ES-I3 (cell line): ENCODE measurements around the gene LRTM2.

ENCODE experiments used
- H3K36me3 ChIP-seq: 2 replicates; pipeline ENCODE4 v1.6.1; 2013; ENCODE audit warnings: mild to moderate bottlenecking, low read length, control low read depth, moderate library complexity; ENCODE audit not compliant: insufficient read depth
- H3K4me1 ChIP-seq: 2 replicates; pipeline ENCODE4 v1.6.1; 2013; ENCODE audit warnings: mild to moderate bottlenecking, control low read depth, low read length; ENCODE audit not compliant: insufficient read depth
- H3K9ac ChIP-seq: 2 replicates; pipeline ENCODE4 v1.6.1; 2013; ENCODE audit warnings: low read depth, mild to moderate bottlenecking, low read length, moderate library complexity
- H3K9me3 ChIP-seq: 2 replicates; pipeline ENCODE4 v1.6.1; 2013; ENCODE audit warnings: mild to moderate bottlenecking, low read length, moderate library complexity; ENCODE audit not compliant: control insufficient read depth, insufficient read depth

LRTM2 gene

GRCh38 chr12:1836854-1837421, 16.6 kb downstream of the LRTM2 start:
- peaks cover 4% of the 10 kb centered on the region; the same call in 1 of the 2 replicates for H3K4me1 ChIP-seq
- no peaks in the 10 kb centered on the region for H3K36me3 ChIP-seq
- H3K9ac ChIP-seq = no peak overlapping the region
- no peaks in the 10 kb centered on the region for H3K9me3 ChIP-seq

DNA sequence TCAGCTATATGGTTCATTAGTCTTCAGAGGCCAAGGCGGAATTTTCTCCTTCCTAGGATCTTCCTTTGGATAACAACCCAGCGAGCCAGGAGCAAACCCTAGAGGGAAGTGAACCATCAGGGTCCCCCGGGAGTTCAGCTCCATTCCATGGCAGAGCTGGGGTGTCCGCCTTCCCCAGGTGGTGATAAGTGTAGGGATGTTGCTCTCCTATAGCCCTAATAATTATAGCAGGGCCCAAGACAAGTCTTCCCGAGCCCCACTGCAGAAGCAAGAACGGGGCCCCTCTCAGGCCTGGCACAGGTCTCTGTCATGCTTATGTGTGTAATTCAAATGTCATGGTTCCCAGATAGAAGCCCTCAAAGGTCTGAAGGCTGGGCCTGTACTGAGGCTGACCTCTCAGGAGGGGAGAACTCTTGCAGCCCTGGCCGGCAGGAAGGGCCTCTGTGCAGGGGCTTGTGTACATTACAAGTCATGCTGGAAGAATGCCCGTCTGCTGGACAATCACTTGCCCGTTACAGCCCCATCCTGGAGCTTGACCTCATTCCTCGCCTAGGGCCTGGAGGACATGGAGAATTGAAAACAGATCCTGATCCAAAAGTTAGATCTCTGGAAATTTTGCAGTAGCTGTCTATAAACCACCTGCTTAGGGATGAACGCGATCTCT, 17.3 kb downstream of the LRTM2 start:
- H3K9ac ChIP-seq = no peak overlapping the region
- no peaks in the 10 kb centered on the region for H3K9me3 ChIP-seq
- H3K36me3 ChIP-seq = no peaks in the 10 kb centered on the region
- H3K4me1 ChIP-seq = peaks cover 4% of the 10 kb centered on the region; the same call in 1 of the 2 replicates

DNA sequence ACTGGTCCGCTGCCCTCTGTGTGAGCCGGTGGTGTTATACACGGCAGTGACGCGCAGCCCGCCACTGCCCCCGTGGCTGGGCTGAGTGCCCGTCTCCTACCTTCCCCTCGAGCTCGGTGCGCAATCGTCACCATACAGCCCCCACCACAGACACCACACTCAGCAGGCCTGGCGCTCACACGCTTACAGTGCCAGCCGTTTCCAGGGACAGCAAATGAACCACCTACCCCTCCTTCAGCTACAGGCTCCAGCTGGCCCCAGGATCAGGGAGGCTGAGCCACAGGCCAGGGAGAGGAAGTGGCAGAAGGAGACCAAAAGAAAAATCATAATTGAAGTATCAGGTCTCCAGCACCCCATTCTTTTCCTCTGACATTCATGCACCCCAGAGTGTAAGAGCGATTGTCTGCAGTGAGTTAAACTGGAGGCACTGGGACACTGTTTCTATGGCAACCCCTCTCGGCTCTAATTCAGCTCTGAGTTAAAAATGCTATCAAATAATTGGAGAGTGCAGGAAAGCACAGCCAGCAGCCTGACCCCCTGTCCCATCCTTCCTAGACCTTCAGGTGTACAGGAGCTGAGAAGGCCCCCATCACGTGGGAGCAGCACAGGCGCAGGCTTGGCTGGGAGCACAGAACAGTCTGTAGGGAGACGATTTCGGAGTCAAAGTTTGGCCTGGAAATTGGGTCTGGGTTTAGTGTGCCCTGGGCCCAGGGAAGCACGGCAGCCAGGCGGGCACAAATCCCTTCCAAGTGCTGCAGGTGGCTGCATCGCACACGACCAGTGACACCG, 18.0 kb downstream of the LRTM2 start:
- H3K9me3 ChIP-seq = no peaks in the 10 kb centered on the region
- peaks cover 4% of the 10 kb centered on the region; the same call in 1 of the 2 replicates for H3K4me1 ChIP-seq
- H3K36me3 ChIP-seq = no peaks in the 10 kb centered on the region
- no peak overlapping the region for H3K9ac ChIP-seq

GRCh38 chr12:1838994-1839365, 18.6 kb downstream of the LRTM2 start:
- Histone ChIP-seq H3K4me1 (peaks cover 4% of the 10 kb centered on the region; the same call in 1 of the 2 replicates), H3K36me3 (no peaks in the 10 kb centered on the region), H3K9me3 (no peaks in the 10 kb centered on the region), H3K9ac (no peak overlapping the region)

DNA sequence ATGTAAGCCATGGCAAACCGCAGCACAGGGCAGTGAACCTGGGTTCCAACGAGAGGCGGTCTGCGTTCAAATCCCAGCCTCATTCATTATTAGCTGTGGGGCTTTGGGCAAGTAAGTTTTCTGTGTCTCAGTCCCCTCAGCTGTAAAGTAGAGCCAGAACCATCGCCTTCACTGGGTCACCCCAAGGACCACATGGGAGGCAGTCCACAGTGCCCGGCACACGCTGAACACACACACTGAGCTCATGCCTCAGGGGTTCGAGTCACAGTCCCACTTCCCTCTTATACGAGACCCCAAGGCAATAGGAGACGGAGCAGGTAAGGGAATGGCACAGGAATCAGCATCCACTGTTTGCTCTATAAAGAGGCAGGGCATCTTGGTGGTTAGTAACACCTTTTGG, 19.1 kb downstream of the LRTM2 start:
- Histone ChIP-seq H3K4me1 (peaks cover 5% of the 10 kb centered on the region; the same call in 1 of the 2 replicates), H3K36me3 (no peaks in the 10 kb centered on the region), H3K9me3 (no peaks in the 10 kb centered on the region), H3K9ac (no peak overlapping the region)

DNA sequence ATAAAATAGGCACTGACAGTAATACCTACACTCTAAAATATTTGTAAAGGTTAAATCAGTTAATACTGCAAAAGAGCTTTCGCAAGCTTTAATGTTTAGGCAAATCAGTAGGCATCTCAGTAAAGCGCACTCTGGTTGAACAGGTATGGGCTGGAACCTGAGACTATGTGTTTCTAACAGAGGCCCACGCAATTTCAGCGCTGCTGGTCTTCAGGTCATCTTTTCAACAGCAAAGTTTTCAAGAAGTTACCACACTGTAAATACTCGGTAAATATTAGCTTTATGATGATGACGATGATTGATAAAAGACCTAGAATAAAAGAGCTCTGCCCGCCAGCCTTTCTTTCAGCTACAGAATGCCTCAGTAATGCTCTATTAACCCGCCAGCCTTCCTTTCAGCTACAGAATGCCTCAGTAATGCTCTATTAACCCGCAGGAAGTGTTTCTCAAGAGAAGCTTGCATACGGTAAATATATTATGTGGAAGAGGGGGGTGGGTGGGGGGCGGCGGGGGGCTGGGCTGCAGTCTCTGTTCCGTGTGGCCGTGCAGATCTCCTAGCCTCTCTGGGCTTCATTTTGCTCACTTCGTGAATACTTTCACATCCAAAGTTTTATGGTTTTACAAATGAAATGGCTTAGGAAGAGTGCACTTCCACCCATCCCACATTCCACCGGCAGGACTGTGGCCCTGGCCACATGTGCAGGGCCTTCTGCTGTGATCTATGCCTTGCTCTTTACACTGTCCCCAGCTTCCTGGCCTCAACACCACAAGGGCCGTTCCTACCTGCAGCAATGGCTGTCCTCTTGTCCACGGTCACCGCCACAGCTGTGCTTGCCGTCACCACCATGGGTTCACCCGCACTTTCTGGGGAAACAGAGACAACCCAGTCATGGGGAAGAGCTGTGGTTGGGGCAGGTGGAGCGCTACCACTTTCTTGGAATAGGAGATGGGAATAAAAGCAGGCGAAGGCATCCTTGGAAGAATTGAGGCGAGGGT, 19.9 kb downstream of the LRTM2 start:
- no peaks in the 10 kb centered on the region for H3K36me3 ChIP-seq
- H3K9me3 ChIP-seq = no peaks in the 10 kb centered on the region
- peaks cover 12% of the 10 kb centered on the region; the same call in 1 of the 2 replicates for H3K4me1 ChIP-seq
- no peak overlapping the region for H3K9ac ChIP-seq

DNA sequence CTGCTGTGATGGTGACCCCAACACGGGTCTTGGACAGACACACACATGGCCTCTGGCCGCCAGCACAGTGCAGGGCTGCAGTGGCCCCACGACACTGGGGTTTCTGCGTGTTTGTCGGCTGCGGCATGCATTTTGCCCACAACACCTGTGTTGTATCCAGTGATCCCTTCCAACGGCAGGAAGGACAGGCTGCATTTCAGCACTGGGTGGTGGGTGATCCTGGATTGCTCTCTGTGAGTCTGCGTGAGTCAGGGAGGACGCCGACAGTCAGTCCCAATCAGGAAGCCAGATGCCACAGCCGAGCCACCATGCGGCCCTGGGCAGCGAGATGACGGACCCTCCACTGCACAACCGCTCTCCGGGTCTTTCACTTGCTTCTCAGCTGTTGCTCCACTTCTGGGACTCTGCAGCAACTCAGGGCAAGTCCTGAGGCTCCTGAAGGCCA, 20.6 kb downstream of the LRTM2 start:
- Histone ChIP-seq H3K9me3 (no peaks in the 10 kb centered on the region), H3K36me3 (no peaks in the 10 kb centered on the region), H3K4me1 (peaks cover 12% of the 10 kb centered on the region; the same call in 1 of the 2 replicates), H3K9ac (no peak overlapping the region)

GRCh38 chr12:1841586-1842182, 21.3 kb downstream of the LRTM2 start:
- Histone ChIP-seq H3K4me1 (peaks cover 12% of the 10 kb centered on the region; the same call in 1 of the 2 replicates), H3K9ac (no peak overlapping the region), H3K9me3 (no peaks in the 10 kb centered on the region), H3K36me3 (no peaks in the 10 kb centered on the region)

- Histone ChIP-seq H3K36me3 (no peaks in the 10 kb centered on the region), H3K9ac (no peak overlapping the region), H3K9me3 (no peaks in the 10 kb centered on the region), H3K4me1 (peaks cover 12% of the 10 kb centered on the region; the same call in 1 of the 2 replicates)
Measured at GRCh38 chr12:1842183-1842904, 22.0 kb downstream of the LRTM2 start.

DNA sequence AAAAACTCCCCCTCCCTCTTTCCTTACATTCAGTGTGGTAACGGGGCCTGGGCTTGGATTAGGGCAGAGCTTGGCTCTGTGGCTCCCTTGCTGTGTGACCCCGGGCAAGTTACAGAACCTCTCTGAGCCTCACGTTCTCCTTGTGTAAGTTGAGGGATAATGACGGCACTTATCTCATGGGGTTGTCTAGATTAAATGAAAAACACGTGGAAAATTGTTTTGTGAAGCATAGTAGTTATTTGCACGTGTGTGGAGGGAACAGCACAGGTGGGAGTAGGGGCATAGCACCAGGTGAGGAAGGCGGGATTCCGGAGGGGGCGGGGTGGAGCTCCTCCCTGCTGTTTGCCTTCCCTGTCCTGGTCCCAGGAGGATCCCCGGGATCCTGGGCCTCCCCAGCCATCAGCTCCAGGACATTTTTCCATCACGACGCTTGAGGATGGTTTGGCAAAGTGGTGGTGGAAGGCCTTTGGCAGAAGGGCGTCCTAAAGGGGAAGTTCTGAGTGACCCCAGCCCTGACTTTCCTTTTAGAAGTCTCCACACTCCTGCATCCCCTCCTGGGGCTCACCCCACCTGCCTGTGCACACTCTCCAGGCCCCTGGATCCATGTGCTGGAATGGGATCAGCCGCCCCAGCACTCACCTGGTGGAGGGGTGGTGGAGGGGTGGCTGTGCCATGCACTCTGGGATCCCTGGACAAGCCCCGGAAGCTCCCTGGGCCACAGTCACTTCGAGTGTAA, 22.7 kb downstream of the LRTM2 start:
- Histone ChIP-seq H3K9ac (no peak overlapping the region), H3K9me3 (no peaks in the 10 kb centered on the region), H3K36me3 (no peaks in the 10 kb centered on the region), H3K4me1 (peaks cover 12% of the 10 kb centered on the region; the same call in 1 of the 2 replicates)

GRCh38 chr12:1843641-1844005, 23.3 kb downstream of the LRTM2 start:
- Histone ChIP-seq H3K4me1 (peaks cover 12% of the 10 kb centered on the region; the same call in 1 of the 2 replicates), H3K9ac (no peak overlapping the region), H3K9me3 (no peaks in the 10 kb centered on the region), H3K36me3 (no peaks in the 10 kb centered on the region)

GRCh38 chr12:1844223-1844622, 23.9 kb downstream of the LRTM2 start:
- H3K4me1 ChIP-seq = peaks cover 12% of the 10 kb centered on the region; the same call in 1 of the 2 replicates
- no peak overlapping the region for H3K9ac ChIP-seq
- no peaks in the 10 kb centered on the region for H3K9me3 ChIP-seq
- no peaks in the 10 kb centered on the region for H3K36me3 ChIP-seq
